ENCODE data around the gene GFY.
"Not testable (repeated sequence)": the region's sequence is repeated elsewhere in the genome, so short reads cannot be mapped to it uniquely, and the experiment has no call there.

Gene GFY

GRCh38 chr19:49447485-49448431 lies 22.6 kb downstream of the GFY start:
- DNase-seq: no peak

GRCh38 chr19:49448432-49448786 lies 23.2 kb downstream of the GFY start:
- DNase-seq: no peak

GRCh38 chr19:49450405-49450804 lies 25.2 kb downstream of the GFY start:
- no peak for DNase-seq

GRCh38 chr19:49451430-49452181 lies 26.4 kb downstream of the GFY start, which contains the start of gene PIH1D1:
TSS of gene PIH1D1 (minus strand) at chr19:49451814. CDS start at chr19:49451574, 240 bp downstream.
- peak; percentile 100 for DNase-seq

DNA sequence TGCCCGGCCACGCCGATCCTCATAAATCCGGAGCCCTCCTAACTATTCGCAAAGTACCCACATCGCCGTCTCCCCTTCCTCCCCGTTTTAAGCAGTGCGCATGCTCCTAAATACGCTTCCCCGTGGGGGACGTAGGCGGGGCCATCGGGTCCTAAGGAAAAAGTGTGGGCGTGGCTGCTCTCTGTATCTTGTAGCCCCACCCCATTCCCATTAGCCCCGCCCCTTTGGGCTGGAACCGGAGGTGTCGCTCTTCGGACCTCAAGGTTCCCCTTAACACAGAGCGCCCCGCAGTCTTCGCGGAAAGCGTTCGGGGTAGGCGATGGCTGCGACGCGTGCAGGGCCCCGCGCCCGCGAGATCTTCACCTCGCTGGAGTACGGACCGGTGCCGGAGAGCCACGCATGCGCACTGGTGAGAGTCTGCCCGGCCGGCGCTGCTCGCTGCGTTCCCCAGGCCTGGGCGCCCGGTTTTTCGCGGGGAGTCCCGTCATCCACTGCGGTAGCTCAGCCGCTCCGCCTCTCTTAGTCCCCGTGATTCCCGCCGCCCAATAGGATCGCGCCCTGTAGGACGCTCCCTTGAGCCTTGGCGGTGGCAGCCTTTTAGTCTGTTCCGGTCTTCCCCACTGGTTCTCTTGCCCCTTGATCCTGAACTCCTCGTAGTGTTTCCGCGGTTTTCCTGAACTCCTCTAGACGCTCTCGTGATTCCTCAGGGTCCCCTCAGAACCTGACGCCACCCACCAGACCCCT lies 28.0 kb downstream of the GFY start, which contains the start of gene ALDH16A1:
TSS of gene ALDH16A1 (plus strand) at position 213 of the 744 bp plus-strand sequence. CDS start at position 320, 107 bp downstream.
- peak; percentile 100 for DNase-seq

DNA sequence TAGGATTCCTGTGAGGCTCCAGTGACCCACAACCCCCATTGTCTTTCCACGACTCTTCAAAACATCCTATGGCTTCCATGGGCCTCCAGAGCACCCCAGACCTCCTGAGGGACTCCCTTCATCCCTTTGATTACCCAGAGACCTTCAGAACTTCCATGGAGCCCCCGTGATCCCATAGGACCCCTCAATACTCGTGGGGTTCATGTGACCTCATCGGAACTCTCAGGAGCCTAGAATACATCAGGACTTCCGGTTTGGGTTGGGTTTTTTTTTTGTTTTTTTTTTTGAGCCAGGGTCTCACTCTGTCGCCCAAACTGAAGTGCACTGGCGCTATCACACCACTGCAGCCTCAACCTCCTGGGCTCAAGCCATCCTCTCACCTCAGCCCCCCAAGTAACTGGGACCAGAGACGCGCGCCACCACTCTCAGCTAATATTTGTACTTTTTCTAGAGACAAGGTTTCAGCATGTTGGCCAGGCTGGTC lies 28.6 kb downstream of the GFY start:
- no peak for DNase-seq

GRCh38 chr19:49455773-49456172 lies 30.6 kb downstream of the GFY start:
- DNase-seq: no peak

DNA sequence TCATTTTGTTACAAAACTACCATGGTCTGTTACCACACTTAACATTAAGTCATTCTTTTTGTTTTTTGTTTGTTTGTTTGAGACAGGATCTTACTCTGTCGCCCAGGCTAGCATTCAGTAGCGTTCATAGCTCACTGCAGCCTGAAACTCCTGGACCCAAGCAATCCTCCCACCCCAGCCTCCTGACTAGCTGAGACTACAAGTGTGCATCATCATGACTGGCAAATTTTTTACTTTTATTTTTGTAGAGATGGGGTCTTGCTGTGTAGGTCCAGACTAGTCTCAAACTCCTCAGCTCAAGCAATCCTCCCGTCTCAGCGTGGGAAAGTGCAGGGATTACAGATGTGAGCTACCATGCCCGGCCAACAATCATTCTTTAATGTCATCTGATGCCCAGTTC lies 31.1 kb downstream of the GFY start:
- DNase-seq: no peak

DNA sequence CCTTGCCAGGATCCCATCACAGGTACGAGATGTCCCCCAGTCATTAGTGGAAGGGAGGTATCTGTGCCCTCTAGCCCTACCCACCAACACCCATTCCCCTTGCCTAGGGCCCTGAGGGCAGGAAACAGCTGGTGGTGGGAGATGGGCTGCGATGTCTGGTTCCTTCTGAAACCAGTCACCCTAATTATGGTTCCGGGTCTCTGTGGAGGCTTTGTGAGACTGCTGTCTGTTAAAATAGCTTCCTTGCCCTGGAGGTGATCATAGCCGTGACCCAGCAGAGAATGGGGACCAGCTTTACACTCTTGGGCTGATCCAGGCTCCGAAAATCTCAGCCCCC lies 33.3 kb downstream of the GFY start:
- DNase-seq: no peak

GRCh38 chr19:49459388-49459787 lies 34.2 kb downstream of the GFY start:
- no peak for DNase-seq

- not testable (repeated sequence) for DNase-seq
These were observed 35.9 kb downstream of the GFY start for GRCh38 chr19:49461130-49461529.

DNA sequence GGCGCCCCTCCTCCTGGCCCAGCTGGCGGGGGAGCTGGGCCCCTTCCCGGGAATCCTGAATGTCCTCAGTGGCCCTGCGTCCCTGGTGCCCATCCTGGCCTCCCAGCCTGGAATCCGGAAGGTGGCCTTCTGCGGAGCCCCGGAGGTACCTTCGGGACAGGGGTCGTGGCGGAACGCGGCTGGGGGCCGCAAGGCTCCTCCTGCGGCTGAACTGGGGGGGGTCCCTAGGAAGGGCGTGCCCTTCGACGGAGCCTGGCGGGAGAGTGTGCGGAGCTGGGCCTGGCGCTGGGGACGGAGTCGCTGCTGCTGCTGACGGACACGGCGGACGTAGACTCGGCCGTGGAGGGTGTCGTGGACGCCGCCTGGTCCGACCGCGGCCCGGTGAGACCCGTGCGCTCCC lies 36.5 kb downstream of the GFY start:
- DNase-seq: no peak

DNA sequence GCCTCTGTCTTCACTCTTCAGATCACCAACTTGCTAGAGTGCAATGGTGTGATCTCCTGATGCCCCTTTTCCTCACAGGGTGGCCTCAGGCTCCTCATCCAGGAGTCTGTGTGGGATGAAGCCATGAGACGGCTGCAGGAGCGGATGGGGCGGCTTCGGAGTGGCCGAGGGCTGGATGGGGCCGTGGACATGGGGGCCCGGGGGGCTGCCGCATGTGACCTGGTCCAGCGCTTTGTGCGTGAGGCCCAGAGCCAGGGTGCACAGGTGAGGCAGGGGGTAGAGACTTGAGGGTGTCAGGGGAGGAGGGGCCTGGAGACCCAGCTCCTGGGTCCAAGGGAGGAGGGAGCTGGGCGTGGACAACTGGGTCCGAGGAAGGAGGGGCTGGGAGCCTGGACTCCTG lies 37.3 kb downstream of the GFY start:
- DNase-seq: no peak

DNA sequence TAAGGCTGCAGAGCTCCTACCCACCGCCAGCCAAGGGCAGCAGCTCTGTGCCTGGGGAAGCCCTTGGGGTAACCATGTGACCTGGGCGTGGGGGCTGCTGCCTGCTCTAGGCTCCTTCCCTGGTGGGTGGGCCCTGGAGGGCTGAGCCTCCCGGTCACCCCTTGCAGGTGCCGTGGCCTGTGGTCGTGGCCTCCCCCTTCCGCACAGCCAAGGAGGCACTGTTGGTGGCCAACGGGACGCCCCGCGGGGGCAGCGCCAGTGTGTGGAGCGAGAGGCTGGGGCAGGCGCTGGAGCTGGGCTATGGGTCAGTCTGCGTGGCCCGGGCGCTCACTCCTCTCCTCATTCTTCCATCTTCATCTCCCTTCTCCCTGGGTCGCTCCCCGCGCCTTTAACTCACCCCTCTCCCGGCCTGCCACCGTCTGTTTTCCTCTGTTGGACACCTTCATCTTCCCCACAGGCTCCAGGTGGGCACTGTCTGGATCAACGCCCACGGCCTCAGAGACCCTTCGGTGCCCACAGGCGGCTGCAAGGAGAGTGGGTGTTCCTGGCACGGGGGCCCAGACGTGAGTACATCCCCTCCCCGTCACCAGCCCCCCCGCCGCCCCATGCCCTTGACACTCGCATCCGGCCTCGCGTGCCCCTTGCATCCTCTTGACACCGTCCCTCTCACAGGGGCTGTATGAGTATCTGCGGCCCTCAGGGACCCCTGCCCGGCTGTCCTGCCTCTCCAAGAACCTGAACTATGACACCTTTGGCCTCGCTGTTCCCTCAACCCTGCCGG lies 39.0 kb downstream of the GFY start:
- no peak for DNase-seq

DNA sequence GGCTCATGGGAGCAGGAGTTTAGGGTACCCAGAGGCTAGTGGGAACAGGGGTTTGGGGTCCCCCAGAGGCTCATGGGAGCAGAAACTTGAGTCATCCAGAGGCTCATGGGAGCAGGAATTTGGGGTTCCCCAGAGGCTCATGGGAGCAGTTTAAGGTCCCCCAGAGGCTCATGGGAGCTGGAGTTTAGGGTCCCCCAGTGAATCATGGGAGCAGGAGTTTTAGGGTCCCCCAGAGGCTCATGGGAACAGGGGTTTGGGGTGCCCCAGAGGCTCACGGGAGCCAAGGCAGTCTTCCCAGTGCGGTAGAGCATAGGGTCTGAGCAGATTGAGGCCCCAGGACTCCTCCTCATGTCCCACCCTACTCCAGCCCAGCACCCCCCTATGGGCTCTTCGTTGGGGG lies 40.2 kb downstream of the GFY start:
- no peak for DNase-seq

DNA sequence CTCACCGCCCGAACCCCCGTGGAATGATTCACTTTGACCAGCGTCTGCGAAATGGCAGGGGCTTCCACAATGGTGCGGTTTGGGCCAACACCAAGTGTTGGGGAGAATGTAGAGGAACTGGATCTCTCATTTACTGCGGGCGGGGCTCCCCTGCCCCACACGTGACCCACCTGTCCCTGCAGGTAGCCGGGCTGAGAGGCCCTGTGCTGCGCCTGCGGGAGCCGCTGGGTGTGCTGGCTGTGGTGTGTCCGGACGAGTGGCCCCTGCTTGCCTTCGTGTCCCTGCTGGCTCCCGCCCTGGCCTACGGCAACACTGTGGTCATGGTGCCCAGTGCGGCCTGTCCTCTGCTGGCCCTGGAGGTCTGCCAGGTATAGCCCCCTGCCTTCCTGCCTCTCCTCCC lies 43.0 kb downstream of the GFY start:
- no peak for DNase-seq

DNA sequence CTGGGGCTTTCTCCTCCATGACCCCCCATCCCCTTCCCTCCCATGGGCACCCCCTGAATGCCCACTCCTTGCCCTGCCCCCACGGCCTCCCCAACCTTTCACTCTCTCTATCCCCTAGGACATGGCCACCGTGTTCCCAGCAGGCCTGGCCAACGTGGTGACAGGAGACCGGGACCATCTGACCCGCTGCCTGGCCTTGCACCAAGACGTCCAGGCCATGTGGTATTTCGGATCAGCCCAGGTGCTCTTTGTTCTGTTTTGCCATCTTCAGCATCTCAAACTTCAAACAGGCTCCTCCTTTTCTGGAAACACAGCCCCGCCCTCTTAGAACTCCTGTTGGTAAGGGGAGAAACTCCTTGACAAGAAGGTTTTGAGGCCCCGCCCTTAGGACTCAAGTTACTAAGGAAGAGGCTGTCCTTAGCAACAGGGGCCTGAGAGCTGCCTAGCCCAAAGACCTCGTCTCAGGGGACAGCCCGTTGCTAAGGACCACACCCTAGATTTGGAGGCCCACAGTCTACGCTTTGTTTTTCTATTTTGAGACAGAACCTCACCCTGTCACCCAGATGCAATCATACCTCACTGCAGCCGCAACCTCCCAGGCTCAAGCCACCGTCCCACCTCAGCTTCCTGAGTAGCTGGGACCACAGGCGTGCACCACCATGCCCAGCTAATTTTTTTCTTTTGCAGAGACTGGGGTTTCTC lies 43.7 kb downstream of the GFY start:
- peak; percentile 42 for DNase-seq

DNA sequence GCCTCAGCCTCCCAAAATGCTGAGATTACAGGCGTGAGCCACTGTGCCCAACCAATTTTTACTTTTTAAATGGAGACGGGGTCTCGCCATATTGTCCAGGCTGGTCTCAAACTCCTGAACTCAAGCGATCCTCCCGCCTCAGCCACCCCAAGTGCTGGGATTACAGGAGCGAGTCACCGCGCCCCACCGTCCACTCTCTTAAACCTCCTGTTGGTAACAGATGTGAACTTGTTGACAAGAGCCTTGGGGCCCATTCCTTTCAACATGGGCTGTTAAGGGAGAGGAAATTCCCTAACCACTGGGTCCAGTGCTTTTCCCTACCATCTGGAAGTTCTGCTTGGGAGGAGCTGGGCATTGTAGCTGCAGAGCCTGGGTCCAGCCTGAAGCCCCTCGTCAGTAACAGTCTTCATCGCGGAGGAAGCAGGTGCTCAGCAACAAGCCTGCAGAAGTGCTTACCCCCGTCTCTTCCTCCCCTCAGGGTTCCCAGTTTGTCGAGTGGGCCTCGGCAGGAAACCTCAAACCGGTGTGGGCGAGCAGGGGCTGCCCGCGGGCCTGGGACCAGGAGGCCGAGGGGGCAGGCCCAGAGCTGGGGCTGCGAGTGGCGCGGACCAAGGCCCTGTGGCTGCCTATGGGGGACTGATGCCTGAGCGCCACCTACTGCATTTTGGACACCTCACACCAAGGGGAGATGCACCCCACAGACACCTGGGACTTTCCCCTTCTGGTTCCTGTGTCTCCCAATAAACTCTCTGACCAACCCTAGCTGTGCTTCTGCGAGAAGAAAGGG lies 44.8 kb downstream of the GFY start:
- DNase-seq: no peak

DNA sequence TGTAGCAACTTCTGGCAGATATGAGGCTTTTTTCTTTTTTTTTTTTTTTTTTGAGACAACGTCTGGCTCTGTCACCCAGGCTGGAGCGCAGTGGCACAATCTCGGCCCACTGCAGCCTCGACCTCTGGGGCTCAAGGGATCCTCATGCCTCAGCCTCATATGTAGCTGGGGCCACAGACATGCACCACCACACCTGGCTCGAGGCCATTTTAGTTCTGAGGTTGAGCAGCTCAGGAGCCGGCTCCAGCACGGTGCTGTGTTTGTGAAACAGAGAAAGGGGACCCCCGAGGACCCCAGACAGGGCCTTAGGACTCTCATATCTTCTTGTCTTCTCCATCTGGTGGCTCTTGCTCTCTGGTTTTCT lies 45.4 kb downstream of the GFY start:
- DNase-seq: no peak

DNA sequence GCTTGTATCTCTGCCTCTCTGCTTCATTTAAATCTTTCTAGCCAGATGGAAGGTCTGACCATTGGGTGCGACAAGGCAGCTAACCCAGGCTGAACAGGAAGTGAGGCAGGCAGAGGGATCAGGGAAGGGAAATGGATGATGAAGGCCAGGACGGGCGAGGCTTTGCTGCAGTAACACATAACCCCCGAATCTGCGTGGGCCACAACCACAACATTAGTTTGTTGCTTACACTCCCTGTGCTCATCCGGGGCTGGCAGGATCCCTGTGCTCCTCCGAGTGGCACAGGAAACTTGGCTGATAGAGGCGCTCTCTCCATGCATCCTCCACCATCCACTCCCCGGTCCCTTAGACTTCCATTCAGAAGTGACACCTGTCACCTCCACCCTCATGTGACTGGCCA lies 47.7 kb downstream of the GFY start:
- DNase-seq: no peak

DNA sequence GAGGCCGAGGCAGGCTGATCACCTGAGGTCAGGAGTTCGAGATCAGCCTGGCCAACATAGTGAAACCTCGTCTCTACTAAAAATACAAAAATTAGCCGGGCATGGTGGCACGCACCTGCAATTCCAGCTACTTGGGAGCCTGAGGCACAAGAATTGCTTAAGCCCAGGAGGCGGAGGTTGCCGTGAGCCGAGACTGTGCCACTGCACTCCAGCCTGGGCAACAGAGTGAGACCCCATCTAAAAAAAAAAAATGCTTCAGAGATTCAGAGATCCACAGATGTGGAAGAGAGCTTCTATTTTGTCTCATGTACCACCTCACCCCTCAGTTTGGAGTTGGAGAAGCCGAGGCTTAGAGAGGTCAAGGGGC lies 48.3 kb downstream of the GFY start:
- not testable (repeated sequence) for DNase-seq
